MM.1S (cell line): ENCODE data around the gene NOL4L.

Experiments used
- EZH2 ChIP-seq: fragments of 300-600 bp; sonication (generic); optimal IDR thresholded peaks from 2 replicates; pipeline ENCODE3; 2017; ENCODE audit warnings: low read depth, mild to moderate bottlenecking, antibody characterized with exemption, low read length, mixed read lengths
- TF ChIP-seq, protein P1 (sequence below): fragments of 300-600 bp; sonication (generic); IDR thresholded peaks from 2 replicates; pipeline ENCODE4 v1.5.1; 2016; ENCODE audit warnings: antibody characterized with exemption, low read length, mixed read lengths

DNA sequence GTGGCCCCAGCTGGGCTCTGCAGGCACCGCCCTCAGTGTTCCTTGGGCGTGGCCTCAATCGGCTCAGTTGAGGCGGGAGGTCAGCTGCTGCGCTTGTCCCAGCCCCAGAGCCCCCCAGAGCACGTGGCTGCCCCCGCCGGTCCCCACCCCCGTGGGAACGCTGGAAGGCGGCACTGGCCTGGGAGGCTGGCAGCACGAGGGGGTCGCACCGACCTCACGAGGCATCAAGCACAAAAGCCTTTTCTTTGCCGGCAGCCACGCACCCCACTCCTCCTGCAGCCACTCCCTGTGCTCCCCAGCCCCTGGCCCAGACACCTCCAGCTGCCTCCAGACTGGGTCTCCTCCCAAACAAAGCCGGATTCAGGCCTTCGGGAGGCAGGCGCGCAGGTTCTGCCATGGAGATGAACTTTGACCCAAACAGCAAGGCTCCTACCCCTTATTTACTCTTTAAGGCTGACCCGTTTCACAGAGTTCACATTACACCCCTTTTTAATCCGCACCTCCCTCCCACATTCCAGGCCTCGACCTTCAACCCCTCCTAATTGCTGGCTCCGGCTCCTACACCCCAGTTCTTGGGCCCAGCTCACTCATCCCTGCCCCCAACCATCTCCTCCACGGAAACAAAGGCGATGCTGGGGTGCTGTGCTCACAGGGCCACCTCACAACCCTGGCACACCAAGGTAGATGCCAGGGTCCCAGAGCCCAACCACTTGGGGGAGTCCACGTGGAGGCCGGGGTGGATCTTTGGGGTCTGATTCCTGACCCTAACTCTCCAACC lies 111.7 kb downstream of the NOL4L start:
- TF ChIP-seq, protein P1, sequence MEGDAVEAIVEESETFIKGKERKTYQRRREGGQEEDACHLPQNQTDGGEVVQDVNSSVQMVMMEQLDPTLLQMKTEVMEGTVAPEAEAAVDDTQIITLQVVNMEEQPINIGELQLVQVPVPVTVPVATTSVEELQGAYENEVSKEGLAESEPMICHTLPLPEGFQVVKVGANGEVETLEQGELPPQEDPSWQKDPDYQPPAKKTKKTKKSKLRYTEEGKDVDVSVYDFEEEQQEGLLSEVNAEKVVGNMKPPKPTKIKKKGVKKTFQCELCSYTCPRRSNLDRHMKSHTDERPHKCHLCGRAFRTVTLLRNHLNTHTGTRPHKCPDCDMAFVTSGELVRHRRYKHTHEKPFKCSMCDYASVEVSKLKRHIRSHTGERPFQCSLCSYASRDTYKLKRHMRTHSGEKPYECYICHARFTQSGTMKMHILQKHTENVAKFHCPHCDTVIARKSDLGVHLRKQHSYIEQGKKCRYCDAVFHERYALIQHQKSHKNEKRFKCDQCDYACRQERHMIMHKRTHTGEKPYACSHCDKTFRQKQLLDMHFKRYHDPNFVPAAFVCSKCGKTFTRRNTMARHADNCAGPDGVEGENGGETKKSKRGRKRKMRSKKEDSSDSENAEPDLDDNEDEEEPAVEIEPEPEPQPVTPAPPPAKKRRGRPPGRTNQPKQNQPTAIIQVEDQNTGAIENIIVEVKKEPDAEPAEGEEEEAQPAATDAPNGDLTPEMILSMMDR = no peak
- no peak for TF ChIP-seq EZH2
